GM12878 (cell line): ENCODE results near the gene PCGF6. TPM values are rescaled to one million over a fixed set of nuclear protein-coding genes. Genes with fewer than 3 reads are reported as not detected.

Experiments
- ATF7 ChIP-seq: fragments of 450-650 bp; IDR thresholded peaks from 2 replicates; pipeline ENCODE4 v1.6.1; 2016; ENCODE audit warnings: low read depth, mild to moderate bottlenecking
- BRCA1 ChIP-seq: IDR thresholded peaks from 2 replicates; pipeline ENCODE4 v1.6.1; 2011; ENCODE audit warnings: low read depth, low read length, improper control_type of control experiment
- CHD2 ChIP-seq: IDR thresholded peaks from 2 replicates; pipeline ENCODE4 v1.6.1; 2011; ENCODE audit warnings: low read depth, low read length, improper control_type of control experiment, borderline replicate concordance
- DPF2 ChIP-seq: fragments of 450-650 bp; IDR thresholded peaks from 2 replicates; pipeline ENCODE4 v1.6.1; 2017; ENCODE audit warnings: mild to moderate bottlenecking
- EED ChIP-seq: sonication (generic); IDR thresholded peaks from 2 replicates; pipeline ENCODE4 v1.6.1; 2016; ENCODE audit warnings: antibody characterized with exemption, low read depth
- ESRRA ChIP-seq: IDR thresholded peaks from 2 replicates; pipeline ENCODE4 v1.6.1; 2012; ENCODE audit warnings: mild to moderate bottlenecking, low read length, improper control_type of control experiment
- FOXM1 ChIP-seq: IDR thresholded peaks from 2 replicates; pipeline ENCODE4 v1.6.1; 2012; ENCODE audit warnings: low read depth, mild to moderate bottlenecking, inconsistent platforms, low read length, moderate library complexity
- IRF4 ChIP-seq: IDR thresholded peaks from 2 replicates; pipeline ENCODE4 v1.6.1; 2011; ENCODE audit warnings: low read depth, low read length
- LARP7 ChIP-seq: fragments of 450-650 bp; IDR thresholded peaks from 2 replicates; pipeline ENCODE4 v1.6.1; 2017; ENCODE audit warnings: mild to moderate bottlenecking
- MEF2A ChIP-seq: IDR thresholded peaks from 2 replicates; pipeline ENCODE4 v1.6.1; 2011; ENCODE audit warnings: low read depth, mild to moderate bottlenecking, low read length, moderate library complexity; ENCODE audit not compliant: insufficient read depth
- MXI1 ChIP-seq: fragments of 150-350 bp; IDR thresholded peaks from 2 replicates; pipeline ENCODE4 v1.6.1; 2011; ENCODE audit warnings: low read depth, mild to moderate bottlenecking, inconsistent platforms, low read length, improper control_type of control experiment
- NR2C1 ChIP-seq: fragments of 450-650 bp; IDR thresholded peaks from 2 replicates; pipeline ENCODE4 v1.6.1; 2017; ENCODE audit warnings: antibody characterized with exemption, mild to moderate bottlenecking, moderate library complexity
- NR2F1 ChIP-seq: fragments of 450-650 bp; conservative IDR thresholded peaks from 2 replicates; pipeline ENCODE4 v1.6.1; 2017; ENCODE audit warnings: mild to moderate bottlenecking
- NRF1 ChIP-seq: conservative IDR thresholded peaks from 2 replicates; pipeline ENCODE4 v1.6.1; 2011; ENCODE audit warnings: mild to moderate bottlenecking, low read depth, low read length, improper control_type of control experiment
- POLR2A ChIP-seq: IDR thresholded peaks from 2 replicates; pipeline ENCODE4 v1.6.1; 2011; ENCODE audit warnings: low read depth, mild to moderate bottlenecking, low read length
- POLR2AphosphoS2 ChIP-seq: IDR thresholded peaks from 2 replicates; pipeline ENCODE4 v1.6.1; 2011; ENCODE audit warnings: low read depth, mild to moderate bottlenecking, low read length, improper control_type of control experiment, moderate library complexity
- RB1 ChIP-seq: fragments of 450-650 bp; formaldehyde crosslinking; IDR thresholded peaks from 2 replicates; pipeline ENCODE4 v1.6.1; 2017; ENCODE audit warnings: mild to moderate bottlenecking, borderline replicate concordance
- SP1 ChIP-seq: IDR thresholded peaks from one replicate; pipeline ENCODE4 v1.6.1; 2011; ENCODE audit warnings: low read depth, low read length
- SRF ChIP-seq, 2 experiments: IDR thresholded peaks; 2 replicates each; pipeline ENCODE4 v1.6.1; 2011; ENCODE audit warnings: low read depth in 2 of 2, low read length in 2 of 2, mild to moderate bottlenecking in 1 of 2, moderate library complexity in 1 of 2
- STAT1 ChIP-seq: fragments of 450-650 bp; conservative IDR thresholded peaks from 2 replicates; pipeline ENCODE4 v1.6.1; 2014; ENCODE audit warnings: antibody characterized with exemption, mild to moderate bottlenecking
- TAF1 ChIP-seq: IDR thresholded peaks from 2 replicates; pipeline ENCODE4 v1.6.1; 2011; ENCODE audit warnings: mild to moderate bottlenecking, low read depth, low read length, borderline replicate concordance
- TBL1XR1 ChIP-seq: IDR thresholded peaks from 2 replicates; pipeline ENCODE4 v1.6.1; 2012; ENCODE audit warnings: low read depth, low read length, improper control_type of control experiment
- TCF12 ChIP-seq: IDR thresholded peaks from 2 replicates; pipeline ENCODE4 v1.6.1; 2011; ENCODE audit warnings: low read depth, mild to moderate bottlenecking, low read length
- TCF3 ChIP-seq: IDR thresholded peaks from 2 replicates; pipeline ENCODE4 v1.6.1; 2012; ENCODE audit warnings: low read depth, mild to moderate bottlenecking, low read length, borderline replicate concordance; ENCODE audit not compliant: insufficient read depth
- USF1 ChIP-seq: IDR thresholded peaks from 2 replicates; pipeline ENCODE4 v1.6.1; 2011; ENCODE audit warnings: borderline replicate concordance, low read depth, mild to moderate bottlenecking, moderate library complexity, mixed read lengths, low read length; ENCODE audit not compliant: insufficient read depth; ENCODE audit errors: extremely low read length
- WRNIP1 ChIP-seq: IDR thresholded peaks from 2 replicates; pipeline ENCODE4 v1.6.1; 2011; ENCODE audit warnings: low read depth, low read length, improper control_type of control experiment, borderline replicate concordance
- YY1 ChIP-seq: IDR thresholded peaks from 2 replicates; pipeline ENCODE4 v1.6.1; 2011; ENCODE audit warnings: low read depth, mild to moderate bottlenecking, low read length
- ZNF687 ChIP-seq: fragments of 450-650 bp; IDR thresholded peaks from 2 replicates; pipeline ENCODE4 v1.6.1; 2017; ENCODE audit warnings: mild to moderate bottlenecking, moderate library complexity
- ZZZ3 ChIP-seq: IDR thresholded peaks from 2 replicates; pipeline ENCODE4 v1.6.1; 2011; ENCODE audit warnings: low read depth; ENCODE audit not compliant: control insufficient read depth, insufficient read length
- polyA plus RNA-seq, 11 experiments: library from polyadenylated mRNA; depleted of rRNA in 4 of 11; unstranded in 6 of 11; stranded (reverse) in 5 of 11; fragments of >200 nt; fragmentation: Nextera tagmentation in 4 of 11; fragmentation: Illumina TruSeq in 1 of 11; extraction: Ambion mirVana in 4 of 11; extraction: Trizol in 1 of 11; gene quantifications; 1 replicate in 1 of 11; 2 replicates in 10 of 11; pipeline versions ENCODE4 v1.2.1 to v1.2.3, GENCODE V29; 2011 to 2016; ENCODE audit warnings: inconsistent platforms in 2 of 11, missing spikeins in 2 of 11, low read depth in 1 of 11
- total RNA-seq, 4 experiments: library from RNA; depleted of rRNA in 3 of 4; stranded (reverse); fragments of >200 nt in 3 of 4; fragmentation: Illumina TruSeq in 1 of 4; extraction: Trizol in 1 of 4; gene quantifications; 2 replicates each; pipeline versions ENCODE4 v1.2.1 to v1.2.3, GENCODE V29; 2013 to 2021

PCGF6 gene
- total and polyA plus RNA-seq, 10 of the 15 experiments (the other 5 are each of a cell fraction or from before 2014, with no cell fraction given) = 6.5 to 19.1 (median 12.7) TPM

- no peak for TF ChIP-seq MXI1
- TF ChIP-seq SP1 = peak; percentile 45
- TF ChIP-seq WRNIP1 = no peak
- no peak for TF ChIP-seq ESRRA
- TF ChIP-seq TAF1 = peak; percentile 100
- no peak for TF ChIP-seq STAT1
- TF ChIP-seq EED = no peak
- TF ChIP-seq MEF2A = no peak
- TF ChIP-seq RB1 = peak; percentile 59; the same call in 1 of the 2 replicates
- TF ChIP-seq CHD2 = peak; percentile 60; the same call in 1 of the 2 replicates
- 0 out of 4 replicates have a peak, but pooled peaks of 1 of the 2 experiments have one; percentile 33 for TF ChIP-seq SRF (IDR thresholded peaks at IDR 0.05; ENCODE audit: low read depth in 2 of 2, low read length in 2 of 2)
- TF ChIP-seq ZZZ3 = no peak
- TF ChIP-seq TCF12 = peak; percentile 29; the same call in 1 of the 2 replicates
- peak; percentile 66; the same call in 1 of the 2 replicates for TF ChIP-seq ATF7
- TF ChIP-seq FOXM1 = peak; percentile 25; the same call in 1 of the 2 replicates
- peak; percentile 99 for TF ChIP-seq LARP7
- TF ChIP-seq POLR2AphosphoS2 = peak; percentile 75
- 0 out of 2 replicates have a peak, but pooled peaks have one; percentile 24 for TF ChIP-seq BRCA1
- TF ChIP-seq USF1 = no peak
- TF ChIP-seq TCF3 = 0 out of 2 replicates have a peak, but pooled peaks have one; percentile 13
- peak; percentile 74; the same call in 1 of the 2 replicates for TF ChIP-seq ZNF687
- peak; percentile 99 for TF ChIP-seq YY1
- peak; percentile 75; the same call in 1 of the 2 replicates for TF ChIP-seq TBL1XR1
- TF ChIP-seq NRF1 = no peak
- TF ChIP-seq POLR2A = peak; percentile 86
- TF ChIP-seq NR2F1 = peak; percentile 61
- peak; percentile 54; the same call in 1 of the 2 replicates for TF ChIP-seq IRF4
- peak; percentile 26; the same call in 1 of the 2 replicates for TF ChIP-seq NR2C1
- peak; percentile 84 for TF ChIP-seq DPF2
Observed at GRCh38 chr10:103367782-103368518, 17.0 kb upstream of the PCGF6 start, which contains the start of gene TAF5 (continued).
